HG03571 (cell line): ENCODE results near the gene PNMA6A.
"Not testable (repeated sequence)": the region's sequence is repeated elsewhere in the genome, so short reads cannot be mapped to it uniquely, and the experiment has no call there.

Experiments
- ATAC-seq: cut with Tn5 transposase; IDR thresholded peaks from one replicate; pipeline ENCODE4 v1.9.1; 2021; ENCODE audit not compliant: unreplicated experiment

The PNMA6A gene

GRCh38 chrX:153074935-153075334 is 2.7 kb downstream of the PNMA6A start:
- no peak for ATAC-seq

- ATAC-seq = no peak
Measured at GRCh38 chrX:153075366-153075765, 3.1 kb downstream of the PNMA6A start.

- ATAC-seq = not testable (repeated sequence)
Measured at GRCh38 chrX:153077437-153078135, 5.3 kb downstream of the PNMA6A start.

GRCh38 chrX:153083238-153083923 is 11.1 kb downstream of the PNMA6A start:
- ATAC-seq = not testable (repeated sequence)

- no peak for ATAC-seq
Measured at GRCh38 chrX:153102418-153102817, 30.2 kb downstream of the PNMA6A start.

- ATAC-seq = not testable (repeated sequence)
Measured at GRCh38 chrX:153104959-153105358, 32.7 kb downstream of the PNMA6A start.

- ATAC-seq = not testable (repeated sequence)
Measured at GRCh38 chrX:153106092-153106801, 34.0 kb downstream of the PNMA6A start.

- ATAC-seq = not testable (repeated sequence)
Measured at GRCh38 chrX:153110735-153111134, 38.5 kb downstream of the PNMA6A start.

- not testable (repeated sequence) for ATAC-seq
Measured at GRCh38 chrX:153113851-153114250, 41.6 kb downstream of the PNMA6A start.

- ATAC-seq = not testable (repeated sequence)
Measured at GRCh38 chrX:153117754-153118153, 45.5 kb downstream of the PNMA6A start.

GRCh38 chrX:153120230-153120629 is 48.0 kb downstream of the PNMA6A start:
- ATAC-seq = not testable (repeated sequence)

GRCh38 chrX:153123468-153123867 is 51.2 kb downstream of the PNMA6A start:
- not testable (repeated sequence) for ATAC-seq
